ENCODE measurements around the gene IFNA10. TPM values are rescaled to one million over a fixed set of nuclear protein-coding genes. Genes with fewer than 3 reads are reported as not detected.
A peak's percentile ranks its signal among the peaks of the same experiment; 100 is the strongest.
"Not testable (repeated sequence)": the region's sequence is repeated elsewhere in the genome, so short reads cannot be mapped to it uniquely, and the experiment has no call there.

Gene IFNA10
- total RNA-seq, 1 donor from 2014 or later: not detected

DNA sequence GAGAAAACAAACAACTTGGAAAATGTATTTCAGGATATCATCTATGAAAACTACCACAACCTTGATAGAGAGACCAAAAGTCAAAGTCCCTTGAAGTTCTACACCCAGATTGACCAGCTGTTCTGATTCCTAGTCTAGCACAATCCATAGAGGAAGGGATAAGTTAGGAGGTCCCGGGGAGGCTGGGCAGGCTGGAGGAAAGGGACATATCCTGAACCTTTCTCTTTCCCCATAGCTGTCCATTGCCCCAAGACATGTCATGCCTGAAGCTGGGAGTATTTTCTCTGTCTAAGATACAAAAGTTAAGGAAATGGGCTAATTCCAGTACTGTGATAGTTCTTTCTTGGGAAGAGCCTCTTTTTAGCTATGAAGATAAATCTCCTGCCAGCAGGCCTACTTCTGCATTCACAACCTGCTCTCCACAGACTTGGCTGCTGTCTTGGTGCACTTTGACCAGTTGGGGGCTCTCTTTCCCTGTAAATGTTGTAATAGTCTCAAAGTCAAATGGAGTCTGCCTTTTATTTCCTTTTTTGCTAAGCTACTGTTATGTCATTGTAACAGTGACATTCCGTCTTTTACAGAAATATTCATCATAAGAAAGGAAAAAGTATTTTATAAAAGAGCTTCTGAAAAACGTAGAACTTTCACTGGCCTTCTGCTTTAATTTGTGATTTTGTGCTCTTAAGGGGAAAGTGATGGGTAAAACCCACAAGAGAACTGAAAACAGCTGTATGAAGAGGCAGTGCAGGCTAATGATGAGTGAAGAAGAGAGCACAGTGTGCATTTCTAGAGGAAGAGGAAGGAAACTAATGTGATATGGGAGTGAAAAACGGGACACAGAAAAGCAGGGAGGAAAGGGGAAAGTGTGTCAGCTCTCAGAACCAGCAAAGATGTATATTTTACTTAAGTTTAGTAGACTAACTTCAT is 23.9 kb downstream of the IFNA10 start:
- TF ChIP-seq, protein P1, sequence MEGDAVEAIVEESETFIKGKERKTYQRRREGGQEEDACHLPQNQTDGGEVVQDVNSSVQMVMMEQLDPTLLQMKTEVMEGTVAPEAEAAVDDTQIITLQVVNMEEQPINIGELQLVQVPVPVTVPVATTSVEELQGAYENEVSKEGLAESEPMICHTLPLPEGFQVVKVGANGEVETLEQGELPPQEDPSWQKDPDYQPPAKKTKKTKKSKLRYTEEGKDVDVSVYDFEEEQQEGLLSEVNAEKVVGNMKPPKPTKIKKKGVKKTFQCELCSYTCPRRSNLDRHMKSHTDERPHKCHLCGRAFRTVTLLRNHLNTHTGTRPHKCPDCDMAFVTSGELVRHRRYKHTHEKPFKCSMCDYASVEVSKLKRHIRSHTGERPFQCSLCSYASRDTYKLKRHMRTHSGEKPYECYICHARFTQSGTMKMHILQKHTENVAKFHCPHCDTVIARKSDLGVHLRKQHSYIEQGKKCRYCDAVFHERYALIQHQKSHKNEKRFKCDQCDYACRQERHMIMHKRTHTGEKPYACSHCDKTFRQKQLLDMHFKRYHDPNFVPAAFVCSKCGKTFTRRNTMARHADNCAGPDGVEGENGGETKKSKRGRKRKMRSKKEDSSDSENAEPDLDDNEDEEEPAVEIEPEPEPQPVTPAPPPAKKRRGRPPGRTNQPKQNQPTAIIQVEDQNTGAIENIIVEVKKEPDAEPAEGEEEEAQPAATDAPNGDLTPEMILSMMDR (IDR thresholded peaks at IDR 0.05; ENCODE audit: insufficient read depth, low read length, poor library complexity, severe bottlenecking): peak; percentile 45
- not testable (repeated sequence) for H3K36me3 ChIP-seq (ENCODE audit: control insufficient read depth, insufficient read depth, low read length)

DNA sequence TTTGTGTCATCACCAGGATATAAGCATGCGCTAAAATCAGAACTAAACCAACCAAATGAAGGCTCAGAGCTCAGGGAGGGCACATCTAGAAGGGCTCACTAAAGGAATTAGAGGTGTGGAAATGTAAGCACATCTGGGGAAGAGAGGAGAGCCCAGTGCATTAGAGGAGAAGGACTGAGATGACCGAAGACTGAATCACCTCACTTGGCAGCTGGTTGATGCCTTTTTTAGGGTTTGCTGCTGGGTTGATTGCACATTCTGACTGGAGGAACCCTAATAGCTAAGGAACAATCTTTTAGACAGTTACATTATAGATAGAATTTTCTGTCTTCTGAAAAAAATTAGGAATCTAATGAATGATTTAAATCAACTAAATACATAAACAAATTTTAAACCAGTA is 32.3 kb downstream of the IFNA10 start:
- TF ChIP-seq, protein P1 (IDR thresholded peaks at IDR 0.05; ENCODE audit: insufficient read depth, low read length, poor library complexity, severe bottlenecking): no peak
- Histone ChIP-seq H3K4me3 (ENCODE audit: low read depth, low read length) (no peak overlapping the region), H3K27me3 (ENCODE audit: control insufficient read depth, insufficient read depth, low read length) (peaks cover 4% of the 10 kb centered on the region), H3K36me3 (ENCODE audit: control insufficient read depth, insufficient read depth, low read length) (no peaks in the 10 kb centered on the region)
- DNase-seq (ENCODE audit: low read depth): no peak

More for the DNA sequence above, 23.9 kb downstream of the IFNA10 start:
- not testable (repeated sequence) for DNase-seq (ENCODE audit: low read depth); H3K4me3 ChIP-seq (ENCODE audit: low read depth, low read length); H3K27me3 ChIP-seq (ENCODE audit: control insufficient read depth, insufficient read depth, low read length)

DNA sequence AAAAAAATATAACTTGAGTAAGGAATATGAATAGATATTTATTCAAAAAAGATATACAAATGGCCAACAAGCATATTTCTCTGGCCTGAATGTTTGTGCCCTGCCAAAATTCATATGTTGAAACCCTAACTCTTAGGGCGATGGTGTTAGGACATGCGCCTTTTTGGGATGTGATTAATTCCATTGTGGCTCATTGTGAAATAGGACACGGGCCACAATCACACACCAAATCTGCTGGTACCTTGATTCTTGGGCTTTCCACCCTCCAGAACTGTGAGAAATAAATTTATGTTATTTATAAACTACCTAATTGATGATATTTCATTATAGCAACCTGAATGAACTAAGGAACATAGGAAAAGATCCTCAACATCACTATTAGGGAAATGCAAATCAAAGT is 34.8 kb downstream of the IFNA10 start:
- H3K27me3 ChIP-seq (ENCODE audit: control insufficient read depth, insufficient read depth, low read length): no peaks in the 10 kb centered on the region
- TF ChIP-seq, protein P1 (IDR thresholded peaks at IDR 0.05; ENCODE audit: insufficient read depth, low read length, poor library complexity, severe bottlenecking): no peak

DNA sequence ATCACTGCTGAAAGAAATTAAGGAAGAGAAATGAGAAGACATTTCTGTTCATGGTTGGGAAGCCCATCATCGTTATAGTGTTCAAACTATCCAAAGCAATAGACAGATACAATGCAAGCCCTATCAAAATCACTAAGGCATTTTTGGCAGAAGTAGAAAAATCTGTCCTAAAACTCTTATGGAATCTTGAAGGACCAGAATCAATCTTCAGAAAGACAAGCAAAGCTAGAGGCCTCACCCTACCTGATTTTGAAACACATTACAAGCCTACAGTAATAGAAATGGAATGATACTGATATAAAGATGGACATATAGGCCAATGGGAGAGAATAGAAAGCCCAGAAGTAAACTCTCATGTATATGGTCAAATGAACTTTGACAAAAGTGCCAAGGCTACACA is 35.6 kb downstream of the IFNA10 start:
- Histone ChIP-seq H3K36me3 (ENCODE audit: control insufficient read depth, insufficient read depth, low read length) (no peaks in the 10 kb centered on the region), H3K4me3 (ENCODE audit: low read depth, low read length) (no peak overlapping the region), H3K27me3 (ENCODE audit: control insufficient read depth, insufficient read depth, low read length) (no peaks in the 10 kb centered on the region)
- TF ChIP-seq, protein P1 (IDR thresholded peaks at IDR 0.05; ENCODE audit: insufficient read depth, low read length, poor library complexity, severe bottlenecking): no peak
- no peak for DNase-seq (ENCODE audit: low read depth)

More for the DNA sequence above, 34.8 kb downstream of the IFNA10 start:
- DNase-seq (ENCODE audit: low read depth): no peak
- Histone ChIP-seq H3K4me3 (ENCODE audit: low read depth, low read length) (no peak overlapping the region), H3K36me3 (ENCODE audit: control insufficient read depth, insufficient read depth, low read length) (no peaks in the 10 kb centered on the region)

DNA sequence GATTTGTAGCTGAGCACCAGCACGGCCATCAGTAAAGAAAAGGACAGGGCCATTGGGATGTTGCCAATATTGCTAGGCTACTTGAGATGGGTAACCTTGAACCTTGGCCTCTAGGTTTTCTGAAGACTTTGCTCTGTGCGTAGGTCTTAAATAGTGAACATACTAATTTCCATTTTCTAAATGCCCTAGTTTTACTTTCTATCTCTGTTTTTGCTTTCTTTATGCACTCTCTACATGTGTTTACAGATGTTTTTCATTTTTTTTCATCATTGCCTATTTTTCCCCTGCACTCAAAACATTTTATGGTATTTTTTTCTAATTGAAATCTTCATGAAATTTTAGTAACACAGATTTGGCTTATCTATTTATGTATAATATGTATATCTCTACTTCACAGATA is 40.4 kb downstream of the IFNA10 start, which contains the start of gene IFNA21:
Gene IFNA21 (minus strand): TSS at position 101 of the 400 bp plus-strand sequence. CDS start 48 bp downstream, at position 53.
- DNase-seq (ENCODE audit: low read depth); H3K4me3 ChIP-seq (ENCODE audit: low read depth, low read length); H3K27me3 ChIP-seq (ENCODE audit: control insufficient read depth, insufficient read depth, low read length); H3K36me3 ChIP-seq (ENCODE audit: control insufficient read depth, insufficient read depth, low read length): not testable (repeated sequence)

DNA sequence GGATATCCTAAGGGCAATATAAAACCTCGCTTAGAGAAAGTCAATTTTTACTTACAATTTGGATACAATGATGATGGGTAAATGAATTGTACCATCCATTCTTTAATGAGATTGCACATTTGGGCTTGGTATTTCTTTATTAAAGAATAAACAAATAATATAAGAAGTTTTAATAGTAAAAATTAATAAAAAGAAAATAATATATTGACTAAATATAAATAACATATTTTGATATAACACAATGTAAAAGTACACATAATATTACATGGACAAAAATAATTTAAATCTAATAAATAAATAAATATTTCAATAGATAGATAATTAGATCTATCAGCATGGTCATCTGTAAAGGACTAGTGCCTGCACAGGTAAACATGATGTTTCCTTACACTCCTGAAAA is 41.4 kb downstream of the IFNA10 start:
- Histone ChIP-seq H3K36me3 (ENCODE audit: control insufficient read depth, insufficient read depth, low read length) (no peaks in the 10 kb centered on the region), H3K4me3 (ENCODE audit: low read depth, low read length) (no peak overlapping the region), H3K27me3 (ENCODE audit: control insufficient read depth, insufficient read depth, low read length) (no peaks in the 10 kb centered on the region)
- no peak for DNase-seq (ENCODE audit: low read depth)
- TF ChIP-seq, protein P1 (IDR thresholded peaks at IDR 0.05; ENCODE audit: insufficient read depth, low read length, poor library complexity, severe bottlenecking): no peak

Measured in kidney epithelial cell (primary cell).